ENCODE data around the gene FRMD4A.

The FRMD4A gene

GRCh38 chr10:14020037-14020664 lies 310.6 kb downstream of the FRMD4A start:
- no peak for DNase-seq
- intact Hi-C loops (cut with DNase I): no loop called here

GRCh38 chr10:14017467-14017866 lies 313.3 kb downstream of the FRMD4A start:
- no peak for DNase-seq
- intact Hi-C loops (cut with DNase I): no loop called here

GRCh38 chr10:14016931-14017333 lies 313.8 kb downstream of the FRMD4A start:
- intact Hi-C loops (cut with DNase I): no loop called here
- DNase-seq: no peak

GRCh38 chr10:14016011-14016536 lies 314.6 kb downstream of the FRMD4A start:
- intact Hi-C loops (cut with DNase I): no loop called here
- DNase-seq: peak in 18 of 42 donors; percentile 11 to 62 (median 41)

GRCh38 chr10:14014423-14014822 lies 316.3 kb downstream of the FRMD4A start:
- intact Hi-C loops (cut with DNase I): no loop called here
- DNase-seq: no peak

GRCh38 chr10:14010769-14011574 lies 319.8 kb downstream of the FRMD4A start:
- no peak for DNase-seq
- intact Hi-C loops (cut with DNase I): no loop called here

GRCh38 chr10:14010101-14010558 lies 320.6 kb downstream of the FRMD4A start:
- no peak for DNase-seq
- intact Hi-C loops (cut with DNase I): no loop called here

- DNase-seq: no peak
- intact Hi-C loops (cut with DNase I): no loop called here
These were observed 321.2 kb downstream of the FRMD4A start for GRCh38 chr10:14009371-14010100.

GRCh38 chr10:14008740-14009080 lies 322.0 kb downstream of the FRMD4A start:
- intact Hi-C loops (cut with DNase I): no loop called here
- DNase-seq: no peak

GRCh38 chr10:14004536-14004935 lies 326.2 kb downstream of the FRMD4A start:
- DNase-seq: no peak
- intact Hi-C loops (cut with DNase I): no loop called here

- DNase-seq: no peak
- intact Hi-C loops (cut with DNase I): no loop called here
These were observed 327.1 kb downstream of the FRMD4A start for GRCh38 chr10:14003517-14004184.

GRCh38 chr10:14001298-14002040 lies 329.3 kb downstream of the FRMD4A start:
- peak in 1 of 42 donors; percentile 49 for DNase-seq
- intact Hi-C loops (cut with DNase I): no loop called here

GRCh38 chr10:13998163-13998835 lies 332.4 kb downstream of the FRMD4A start:
- DNase-seq: no peak
- intact Hi-C loops (cut with DNase I): no loop called here

- no peak for DNase-seq
- intact Hi-C loops (cut with DNase I): no loop called here
These were observed 333.1 kb downstream of the FRMD4A start for GRCh38 chr10:13997650-13998049.

- intact Hi-C loops (cut with DNase I): no loop called here
- DNase-seq: no peak
These were observed 335.8 kb downstream of the FRMD4A start for GRCh38 chr10:13994932-13995331.

- no peak for DNase-seq
- intact Hi-C loops (cut with DNase I): no loop called here
These were observed 337.0 kb downstream of the FRMD4A start for GRCh38 chr10:13993673-13994089.

GRCh38 chr10:13993169-13993568 lies 337.6 kb downstream of the FRMD4A start:
- intact Hi-C loops (cut with DNase I): no loop called here
- DNase-seq: peak in 2 of 42 donors; percentile 11 to 35

GRCh38 chr10:13991353-13991752 lies 339.4 kb downstream of the FRMD4A start:
- no peak for DNase-seq
- intact Hi-C loops (cut with DNase I): no loop called here
